Astrocyte (in vitro differentiated cells and primary cell): ENCODE measurements around the gene PPP2R3B. TPM values are rescaled to one million over a fixed set of nuclear protein-coding genes. Genes with fewer than 3 reads are reported as not detected.

Experiments used
- DNase-seq: peaks from one replicate; pipeline ENCODE4 v3.0.0-alpha.2; 2010; ENCODE audit warnings: low read depth
- FAIRE-seq: peaks from 2 replicates; lab custom pipeline; 2011; peaks lifted over from hg19 to GRCh38; lab: Jason Lieb, UNC
- H2AFZ ChIP-seq: 2 replicates; pipeline ENCODE4 v1.6.0; 2012; ENCODE audit warnings: low read depth, low read length, inconsistent platforms
- H3K27ac ChIP-seq: 2 replicates; pipeline ENCODE4 v1.5.1; 2011; ENCODE audit warnings: low read depth, low read length, inconsistent platforms
- H3K27me3 ChIP-seq: 2 replicates; pipeline ENCODE4 v1.6.0; 2011; ENCODE audit warnings: low read length, inconsistent platforms; ENCODE audit not compliant: insufficient read depth
- H3K36me3 ChIP-seq: 2 replicates; pipeline ENCODE4 v1.5.1; 2011; ENCODE audit warnings: low read length, inconsistent platforms; ENCODE audit not compliant: insufficient read depth
- H3K4me1 ChIP-seq: 2 replicates; pipeline ENCODE4 v1.5.1; 2011; ENCODE audit warnings: low read length, inconsistent platforms; ENCODE audit not compliant: insufficient read depth
- H3K4me2 ChIP-seq: 2 replicates; pipeline ENCODE4 v1.6.0; 2012; ENCODE audit warnings: low read length, inconsistent platforms
- H3K4me3 ChIP-seq: 2 replicates; pipeline ENCODE4 v1.5.1; 2011; ENCODE audit warnings: low read depth, mild to moderate bottlenecking, low read length, inconsistent platforms; ENCODE audit not compliant: insufficient read depth
- H3K79me2 ChIP-seq: 2 replicates; pipeline ENCODE4 v1.6.0; 2012; ENCODE audit warnings: mild to moderate bottlenecking, low read length, inconsistent platforms; ENCODE audit not compliant: insufficient read depth
- H3K9ac ChIP-seq: 2 replicates; pipeline ENCODE4 v1.6.0; 2012; ENCODE audit warnings: mild to moderate bottlenecking, low read length, inconsistent platforms
- H3K9me3 ChIP-seq: 2 replicates; pipeline ENCODE4 v1.5.1; 2012; ENCODE audit warnings: low read depth, mild to moderate bottlenecking, low read length, inconsistent platforms; ENCODE audit not compliant: insufficient read depth
- H4K20me1 ChIP-seq: 2 replicates; pipeline ENCODE4 v1.6.0; 2012; ENCODE audit warnings: low read length, inconsistent platforms; ENCODE audit not compliant: insufficient read depth
- H3K27ac Mint-ChIP-seq: one replicate; pipeline ENCODE4 v1.8.0; 2021; ENCODE audit warnings: mild to moderate bottlenecking, mixed read lengths; ENCODE audit not compliant: unreplicated experiment
- H3K27me3 Mint-ChIP-seq: one replicate; pipeline ENCODE4 v1.8.0; 2021; ENCODE audit warnings: low read depth, mixed read lengths; ENCODE audit not compliant: unreplicated experiment
- H3K36me3 Mint-ChIP-seq: one replicate; pipeline ENCODE4 v1.8.0; 2021; ENCODE audit warnings: low read depth, mixed read lengths; ENCODE audit not compliant: unreplicated experiment
- H3K4me1 Mint-ChIP-seq: one replicate; pipeline ENCODE4 v1.8.0; 2021; ENCODE audit warnings: low read depth, mixed read lengths; ENCODE audit not compliant: unreplicated experiment
- H3K4me3 Mint-ChIP-seq: one replicate; pipeline ENCODE4 v1.8.0; 2021; ENCODE audit warnings: mild to moderate bottlenecking, moderate library complexity, mixed read lengths; ENCODE audit not compliant: unreplicated experiment
- H3K9me3 Mint-ChIP-seq: one replicate; pipeline ENCODE4 v1.8.0; 2021; ENCODE audit warnings: mild to moderate bottlenecking, mixed read lengths; ENCODE audit not compliant: unreplicated experiment
- CTCF ChIP-seq: IDR thresholded peaks from 2 replicates; pipeline ENCODE4 v1.5.1; 2011; ENCODE audit warnings: low read depth, mild to moderate bottlenecking, inconsistent platforms, low read length, moderate library complexity; ENCODE audit not compliant: insufficient read depth
- EZH2 ChIP-seq: IDR thresholded peaks from 2 replicates; pipeline ENCODE4 v1.6.1; 2012; ENCODE audit warnings: mild to moderate bottlenecking, low read length, inconsistent platforms; ENCODE audit not compliant: insufficient read depth
- total RNA-seq: library from RNA; stranded (reverse); gene quantifications from 2 replicates; pipeline ENCODE4 v1.2.1, GENCODE V29; 2021

PPP2R3B gene
- total RNA-seq, 1 donor from 2014 or later = 44.7 TPM

GRCh38 chrX:318068-318738 is 68.5 kb downstream of the PPP2R3B start:
- Histone ChIP-seq H3K27me3 (no peaks in the 10 kb centered on the region), H2AFZ (peak overlapping the region; percentile 87), H3K36me3 (peaks cover 3% of the 10 kb centered on the region), H3K79me2 (peaks cover 31% of the 10 kb centered on the region), H3K9ac (peak overlapping the region; percentile 95), H3K9me3 (no peaks in the 10 kb centered on the region), H3K4me3 (peak overlapping the region; percentile 73), H3K4me2 (peak overlapping the region; percentile 87), H4K20me1 (peaks cover 23% of the 10 kb centered on the region), H3K27ac (peak overlapping the region; percentile 93), H3K4me1 (peaks cover 7% of the 10 kb centered on the region)
- FAIRE-seq (no peak), DNase-seq (peak; percentile 94)
- peaks cover 9% of the 10 kb centered on the region for H3K36me3 Mint-ChIP-seq
- H3K9me3 Mint-ChIP-seq = no peaks in the 10 kb centered on the region
- H3K4me3 Mint-ChIP-seq = peak overlapping the region; percentile 92
- peaks cover 2% of the 10 kb centered on the region for H3K4me1 Mint-ChIP-seq
- H3K27me3 Mint-ChIP-seq = no peaks in the 10 kb centered on the region
- no peak for TF ChIP-seq EZH2
- no peak for TF ChIP-seq CTCF
- peak overlapping the region; percentile 97 for H3K27ac Mint-ChIP-seq

GRCh38 chrX:317424-318067 is 69.2 kb downstream of the PPP2R3B start:
- Mint-ChIP-seq H3K4me3 (peak overlapping the region; percentile 92), H3K27ac (peak overlapping the region; percentile 97), H3K4me1 (peaks cover 2% of the 10 kb centered on the region), H3K9me3 (no peaks in the 10 kb centered on the region), H3K27me3 (no peaks in the 10 kb centered on the region), H3K36me3 (peaks cover 9% of the 10 kb centered on the region)
- Histone ChIP-seq H3K9me3 (no peaks in the 10 kb centered on the region), H3K27me3 (no peaks in the 10 kb centered on the region), H3K9ac (peak overlapping the region; percentile 95), H3K79me2 (peaks cover 31% of the 10 kb centered on the region), H3K4me3 (peak overlapping the region; percentile 73), H3K4me2 (peak overlapping the region; percentile 87), H2AFZ (peak overlapping the region; percentile 24), H4K20me1 (peaks cover 23% of the 10 kb centered on the region), H3K27ac (no peak overlapping the region), H3K36me3 (peaks cover 3% of the 10 kb centered on the region), H3K4me1 (peaks cover 7% of the 10 kb centered on the region)
- no peak for TF ChIP-seq CTCF
- TF ChIP-seq EZH2 = no peak
- FAIRE-seq = no peak
- no peak for DNase-seq
